ENCODE results near the gene MEAK7.

GRCh38 chr16:84489131-84489530, 15.3 kb downstream of the MEAK7 start:
- TF ChIP-seq POLR2A (IDR thresholded peaks at IDR 0.05) (no peak), EP300 (IDR thresholded peaks at IDR 0.05) (no peak)
- TF ChIP-seq, protein P1, sequence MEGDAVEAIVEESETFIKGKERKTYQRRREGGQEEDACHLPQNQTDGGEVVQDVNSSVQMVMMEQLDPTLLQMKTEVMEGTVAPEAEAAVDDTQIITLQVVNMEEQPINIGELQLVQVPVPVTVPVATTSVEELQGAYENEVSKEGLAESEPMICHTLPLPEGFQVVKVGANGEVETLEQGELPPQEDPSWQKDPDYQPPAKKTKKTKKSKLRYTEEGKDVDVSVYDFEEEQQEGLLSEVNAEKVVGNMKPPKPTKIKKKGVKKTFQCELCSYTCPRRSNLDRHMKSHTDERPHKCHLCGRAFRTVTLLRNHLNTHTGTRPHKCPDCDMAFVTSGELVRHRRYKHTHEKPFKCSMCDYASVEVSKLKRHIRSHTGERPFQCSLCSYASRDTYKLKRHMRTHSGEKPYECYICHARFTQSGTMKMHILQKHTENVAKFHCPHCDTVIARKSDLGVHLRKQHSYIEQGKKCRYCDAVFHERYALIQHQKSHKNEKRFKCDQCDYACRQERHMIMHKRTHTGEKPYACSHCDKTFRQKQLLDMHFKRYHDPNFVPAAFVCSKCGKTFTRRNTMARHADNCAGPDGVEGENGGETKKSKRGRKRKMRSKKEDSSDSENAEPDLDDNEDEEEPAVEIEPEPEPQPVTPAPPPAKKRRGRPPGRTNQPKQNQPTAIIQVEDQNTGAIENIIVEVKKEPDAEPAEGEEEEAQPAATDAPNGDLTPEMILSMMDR (IDR thresholded peaks at IDR 0.05), result no peak
